Vagina (tissue), 2 donors: ENCODE measurements around the gene ASTL.

Source experiments
- CTCF ChIP-seq, 3 experiments: fragments of 450-650 bp in 2 of 3; fragments of 200-600 bp in 1 of 3; sonication (generic) in 1 of 3; IDR thresholded peaks; one replicate each; pipeline ENCODE4 v1.5.1; 2017 to 2019; ENCODE audit warnings: antibody characterized with exemption in 3 of 3, mild to moderate bottlenecking in 2 of 3, moderate library complexity in 2 of 3
- POLR2AphosphoS5 ChIP-seq, 2 donors: sonication (generic); formaldehyde crosslinking; IDR thresholded peaks; one replicate each; pipeline ENCODE4 v1.9.0; 2017; ENCODE audit warnings: antibody characterized with exemption in 2 of 2, mild to moderate bottlenecking in 2 of 2, low read depth in 1 of 2; ENCODE audit not compliant: insufficient read depth in 1 of 2

- no peak for TF ChIP-seq CTCF (IDR thresholded peaks at IDR 0.05)
- TF ChIP-seq POLR2AphosphoS5 (IDR thresholded peaks at IDR 0.05; ENCODE audit: insufficient read depth in 1 of 2, low read depth in 1 of 2), result no peak
Observed at GRCh38 chr2:96102596-96103186, 35.6 kb downstream of the ASTL start.
